T-cell (primary cell): ENCODE results near the gene RYR1. TPM values are rescaled to one million over a fixed set of nuclear protein-coding genes. Genes with fewer than 3 reads are reported as not detected.

Experiments used
- ATAC-seq, 4 experiments: fragments of 200-7000 bp in 3 of 4; fragments of 150-1000 bp in 1 of 4; cut with Tn5 transposase; replicated peaks in 1 of 4; 1 replicate in 3 of 4; 2 replicates in 1 of 4; pipeline ENCODE4 v1.10.0; 2021; ENCODE audit warnings: moderate library complexity in 3 of 4, mild to moderate bottlenecking in 2 of 4, moderate number of reproducible peaks in 1 of 4
- CTCF ChIA-PET, 2 donors: fragments of 300-600 bp; sonication (Branson Sonifier 250); formaldehyde crosslinking; loops; one replicate each; lab custom pipeline; 2022; ENCODE audit warnings: antibody characterized with exemption in 2 of 2; lab: Charles Lee
- POLR2A ChIA-PET, 2 donors: fragments of 300-600 bp; sonication (Branson Sonifier 250); formaldehyde crosslinking; loops; one replicate each; lab custom pipeline; 2022; ENCODE audit warnings: antibody characterized with exemption in 2 of 2; lab: Charles Lee
- DNase-seq, 35 experiments: peaks; one replicate each; pipeline versions ENCODE4 v3.0.0 to v3.0.0-alpha.2; 2013 to 2023
- H3K27ac ChIP-seq: one replicate; pipeline ENCODE4 v1.5.1; 2013; ENCODE audit warnings: low read length
- H3K27me3 ChIP-seq, 2 experiments: replicated peaks in 1 of 2; 1 replicate in 1 of 2; 2 replicates in 1 of 2; pipeline versions ENCODE4 v1.6.1 to v1.7.0; 2013; ENCODE audit warnings: low read length in 1 of 2, mixed read lengths in 1 of 2; ENCODE audit not compliant: control insufficient read depth in 2 of 2, insufficient read depth in 2 of 2; ENCODE audit errors: extremely low read depth in 1 of 2
- H3K36me3 ChIP-seq, 2 donors: 1 replicate in 1 of 2; 2 replicates in 1 of 2; pipeline versions ENCODE4 v1.6.1 to v1.7.0; 2013; ENCODE audit warnings: low read length in 1 of 2; ENCODE audit not compliant: control insufficient read depth in 2 of 2, insufficient read depth in 1 of 2; ENCODE audit errors: extremely low read depth in 1 of 2
- H3K4me1 ChIP-seq, 2 experiments: 1 replicate in 1 of 2; 2 replicates in 1 of 2; pipeline versions ENCODE4 v1.6.1 to v1.7.0; 2013; ENCODE audit warnings: low read length in 2 of 2, mixed read lengths in 1 of 2; ENCODE audit not compliant: insufficient read depth in 2 of 2, control insufficient read depth in 1 of 2; ENCODE audit errors: extremely low read depth in 1 of 2
- H3K4me3 ChIP-seq, 2 donors: 1 replicate in 1 of 2; 2 replicates in 1 of 2; pipeline versions ENCODE4 v1.5.1 to v1.7.0; 2013; ENCODE audit warnings: mild to moderate bottlenecking in 2 of 2, low read length in 1 of 2, moderate library complexity in 1 of 2; ENCODE audit not compliant: control insufficient read depth in 1 of 2; ENCODE audit errors: extremely low read depth in 1 of 2
- H3K9me3 ChIP-seq: 2 replicates; pipeline ENCODE4 v1.7.0; 2013
- H3K27ac Mint-ChIP-seq, 2 donors: one replicate each; pipeline ENCODE4 v1.8.0; 2020 to 2021; ENCODE audit warnings: mild to moderate bottlenecking in 2 of 2, mixed read lengths in 2 of 2
- H3K27me3 Mint-ChIP-seq, 2 donors: one replicate each; pipeline ENCODE4 v1.8.0; 2021 to 2022; ENCODE audit warnings: mixed read lengths in 2 of 2
- H3K36me3 Mint-ChIP-seq: one replicate; pipeline ENCODE4 v1.8.0; 2021; ENCODE audit warnings: mixed read lengths
- H3K4me1 Mint-ChIP-seq, 3 donors: one replicate each; pipeline ENCODE4 v1.8.0; 2020 to 2022; ENCODE audit warnings: mixed read lengths in 3 of 3, mild to moderate bottlenecking in 1 of 3
- H3K4me3 Mint-ChIP-seq, 3 donors: one replicate each; pipeline ENCODE4 v1.8.0; 2020 to 2022; ENCODE audit warnings: mild to moderate bottlenecking in 3 of 3, mixed read lengths in 3 of 3, moderate library complexity in 3 of 3
- H3K9me3 Mint-ChIP-seq, 3 donors: one replicate each; pipeline ENCODE4 v1.8.0; 2020 to 2022; ENCODE audit warnings: mixed read lengths in 3 of 3
- WGBS: methylation state at CpG from one replicate; pipeline ENCODE4 v1.1.5; 2013; ENCODE audit warnings: missing lambda C conversion rate; ENCODE audit not compliant: insufficient coverage; 5-methylcytosine and 5-hydroxymethylcytosine counted together
- total RNA-seq, 35 experiments: library from RNA in 6 of 35; stranded (reverse) in 6 of 35; fragments of 120-200 nt in 1 of 35; gene quantifications; one replicate each; pipeline versions ENCODE4 v1.2.1 to v1.2.4 and lab custom pipeline; 2013 to 2026

RYR1 gene
- total RNA-seq, 5 donors from 2014 or later (not counting 1 experiment from before 2014, with no cell fraction given), result 1.1 to 3.8 (median 2.9) TPM

- Mint-ChIP-seq H3K27ac (peak overlapping the region; percentile 28 to 36), H3K4me3 (peak overlapping the region in 1 of 3 donors; percentile 39), H3K27me3 (peaks cover 0 to 3% of the 10 kb centered on the region in 2 donors), H3K36me3 (no peaks in the 10 kb centered on the region), H3K4me1 (peaks cover 33 to 42% (median 38%) of the 10 kb centered on the region in 3 donors), H3K9me3 (peaks cover 0 to 5% (median 3%) of the 10 kb centered on the region in 3 donors)
- peaks cover 10 to 31% of the 10 kb centered on the region in 2 experiments for H3K4me1 ChIP-seq
- no peaks in the 10 kb centered on the region for H3K36me3 ChIP-seq
- ChIA-PET CTCF (interaction anchor here in 1 of 2 donors (0.7 kb wide), 1 partner anchor 428 kb away, joined by 4 read pairs; no protein-coding TSS in a partner anchor), POLR2A (no interaction called here)
- H3K9me3 ChIP-seq, result no peaks in the 10 kb centered on the region
- no peak for DNase-seq
- H3K4me3 ChIP-seq, result no peak overlapping the region
- ATAC-seq, result no peak
- WGBS, result 96% methylated on average over 8 of the region's 8 CpGs
- H3K27ac ChIP-seq, result no peak overlapping the region
- peaks cover 2 to 6% of the 10 kb centered on the region in 2 experiments for H3K27me3 ChIP-seq
These were observed 101.1 kb downstream of the RYR1 start for GRCh38 chr19:38534574-38534973.

GRCh38 chr19:38535212-38535611 lies 101.7 kb downstream of the RYR1 start:
- Mint-ChIP-seq H3K27me3 (peaks cover 0 to 3% of the 10 kb centered on the region in 2 donors), H3K9me3 (peaks cover 0 to 5% (median 3%) of the 10 kb centered on the region in 3 donors), H3K36me3 (no peaks in the 10 kb centered on the region), H3K27ac (no peak overlapping the region), H3K4me3 (no peak overlapping the region), H3K4me1 (peaks cover 35 to 47% (median 42%) of the 10 kb centered on the region in 3 donors)
- peaks cover 10 to 35% of the 10 kb centered on the region in 2 experiments for H3K4me1 ChIP-seq
- ChIA-PET POLR2A (no interaction called here), CTCF (no interaction called here)
- no peak for DNase-seq
- no peak overlapping the region for H3K27ac ChIP-seq
- H3K27me3 ChIP-seq, result peaks cover 2 to 6% of the 10 kb centered on the region in 2 experiments
- H3K36me3 ChIP-seq, result no peaks in the 10 kb centered on the region
- no peaks in the 10 kb centered on the region for H3K9me3 ChIP-seq
- WGBS, result no CpG with 5 or more reads among the region's 3 CpGs
- H3K4me3 ChIP-seq, result no peak overlapping the region
- no peak for ATAC-seq

GRCh38 chr19:38537071-38537936 lies 103.8 kb downstream of the RYR1 start:
- Mint-ChIP-seq H3K36me3 (no peaks in the 10 kb centered on the region), H3K27ac (peak overlapping the region; percentile 96 to 98), H3K9me3 (peaks cover 0 to 5% (median 3%) of the 10 kb centered on the region in 3 donors), H3K4me3 (peak overlapping the region in 1 of 3 donors; percentile 9), H3K27me3 (peaks cover 0 to 3% of the 10 kb centered on the region in 2 donors), H3K4me1 (peaks cover 35 to 48% (median 47%) of the 10 kb centered on the region in 3 donors)
- peak overlapping the region; percentile 31 for H3K27ac ChIP-seq
- ChIA-PET POLR2A (no interaction called here), CTCF (no interaction called here)
- no peaks in the 10 kb centered on the region for H3K9me3 ChIP-seq
- H3K4me1 ChIP-seq, result peaks cover 10 to 35% of the 10 kb centered on the region in 2 experiments
- 98% methylated on average over 17 of the region's 23 CpGs for WGBS
- ATAC-seq, result no peak
- no peak overlapping the region for H3K4me3 ChIP-seq
- no peaks in the 10 kb centered on the region for H3K36me3 ChIP-seq
- H3K27me3 ChIP-seq, result peaks cover 2 to 6% of the 10 kb centered on the region in 2 experiments
- DNase-seq, result no peak

GRCh38 chr19:38538386-38538785 lies 104.9 kb downstream of the RYR1 start:
- no peaks in the 10 kb centered on the region for H3K27me3 Mint-ChIP-seq
- H3K4me1 Mint-ChIP-seq, result peaks cover 35 to 51% (median 50%) of the 10 kb centered on the region in 3 donors
- peak overlapping the region; percentile 96 to 98 for H3K27ac Mint-ChIP-seq
- CTCF ChIA-PET, result interaction anchor here in 1 of 2 donors (0.6 to 0.7 kb wide), 4 partner anchors 25 to 1293 kb away, joined by 3 to 5 read pairs (median 3); partner anchors contain the start of gene FAM98C
- POLR2A ChIA-PET, result interaction anchor here in 1 of 2 donors (0.6 kb wide), 1 partner anchor 362 kb away, joined by 7 read pairs; the partner anchor contains the start of gene NFKBIB
- H3K4me3 Mint-ChIP-seq, result peak overlapping the region; percentile 68 to 75 (median 71)
- peaks cover 2 to 6% of the 10 kb centered on the region in 2 experiments for H3K27me3 ChIP-seq
- peaks cover 10 to 36% of the 10 kb centered on the region in 2 experiments for H3K4me1 ChIP-seq
- no peaks in the 10 kb centered on the region for H3K36me3 Mint-ChIP-seq
- H3K36me3 ChIP-seq, result no peaks in the 10 kb centered on the region
- peak overlapping the region in 1 of 2 donors; percentile 15 for H3K4me3 ChIP-seq
- WGBS, result 92% methylated on average over 1 of the region's 3 CpGs
- H3K9me3 ChIP-seq, result no peaks in the 10 kb centered on the region
- ATAC-seq (no peak), DNase-seq (no peak)
- H3K9me3 Mint-ChIP-seq, result peaks cover 0 to 5% (median 3%) of the 10 kb centered on the region in 3 donors
- H3K27ac ChIP-seq, result peak overlapping the region; percentile 50

GRCh38 chr19:38538793-38539528 lies 105.5 kb downstream of the RYR1 start:
- Mint-ChIP-seq H3K27me3 (no peaks in the 10 kb centered on the region), H3K4me3 (peak overlapping the region; percentile 68 to 75 (median 71)), H3K36me3 (no peaks in the 10 kb centered on the region), H3K27ac (peak overlapping the region; percentile 96 to 98), H3K4me1 (peaks cover 37 to 54% (median 53%) of the 10 kb centered on the region in 3 donors), H3K9me3 (peaks cover 0 to 5% (median 3%) of the 10 kb centered on the region in 3 donors)
- Histone ChIP-seq H3K27me3 (peaks cover 2 to 6% of the 10 kb centered on the region in 2 experiments), H3K36me3 (no peaks in the 10 kb centered on the region), H3K9me3 (no peaks in the 10 kb centered on the region), H3K27ac (peak overlapping the region; percentile 50), H3K4me1 (peaks cover 10 to 42% of the 10 kb centered on the region in 2 experiments), H3K4me3 (no peak overlapping the region)
- ChIA-PET POLR2A (interaction anchor here in 1 of 2 donors (0.6 kb wide), 1 partner anchor 361 kb away, joined by 7 read pairs; the partner anchor contains the start of gene NFKBIB), CTCF (interaction anchor here in 1 of 2 donors (0.6 to 0.7 kb wide), 4 partner anchors 26 to 1292 kb away, joined by 3 to 5 read pairs (median 3); partner anchors contain the start of gene FAM98C)
- no CpG with 5 or more reads among the region's 6 CpGs for WGBS
- DNase-seq, result peak in 6 of 35 experiments; percentile 19 to 81 (median 26)
- peak; percentile 93 to 94 (median 93) for ATAC-seq
